ENCODE results near the gene SMG7.

DNA sequence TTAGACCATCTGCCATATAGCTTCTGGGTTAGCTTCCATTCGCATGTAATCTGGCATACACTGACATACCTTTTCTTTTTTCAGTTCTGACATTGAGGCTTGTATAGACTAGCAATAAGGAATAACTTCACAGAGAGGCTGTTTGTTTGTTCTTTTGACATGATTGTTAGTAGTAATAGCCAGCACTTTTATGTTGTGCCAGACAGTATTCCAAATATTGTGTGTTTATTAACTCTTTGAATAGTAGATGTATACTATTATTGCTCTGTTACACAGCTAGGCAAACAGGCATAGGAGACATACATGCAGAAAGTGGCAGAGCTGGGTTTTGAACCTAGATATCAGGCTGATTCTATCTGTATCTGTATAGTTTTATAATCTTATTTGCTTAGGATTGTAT is 12.6 kb downstream of the SMG7 start:
- TF ChIP-seq, protein P1, sequence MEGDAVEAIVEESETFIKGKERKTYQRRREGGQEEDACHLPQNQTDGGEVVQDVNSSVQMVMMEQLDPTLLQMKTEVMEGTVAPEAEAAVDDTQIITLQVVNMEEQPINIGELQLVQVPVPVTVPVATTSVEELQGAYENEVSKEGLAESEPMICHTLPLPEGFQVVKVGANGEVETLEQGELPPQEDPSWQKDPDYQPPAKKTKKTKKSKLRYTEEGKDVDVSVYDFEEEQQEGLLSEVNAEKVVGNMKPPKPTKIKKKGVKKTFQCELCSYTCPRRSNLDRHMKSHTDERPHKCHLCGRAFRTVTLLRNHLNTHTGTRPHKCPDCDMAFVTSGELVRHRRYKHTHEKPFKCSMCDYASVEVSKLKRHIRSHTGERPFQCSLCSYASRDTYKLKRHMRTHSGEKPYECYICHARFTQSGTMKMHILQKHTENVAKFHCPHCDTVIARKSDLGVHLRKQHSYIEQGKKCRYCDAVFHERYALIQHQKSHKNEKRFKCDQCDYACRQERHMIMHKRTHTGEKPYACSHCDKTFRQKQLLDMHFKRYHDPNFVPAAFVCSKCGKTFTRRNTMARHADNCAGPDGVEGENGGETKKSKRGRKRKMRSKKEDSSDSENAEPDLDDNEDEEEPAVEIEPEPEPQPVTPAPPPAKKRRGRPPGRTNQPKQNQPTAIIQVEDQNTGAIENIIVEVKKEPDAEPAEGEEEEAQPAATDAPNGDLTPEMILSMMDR (conservative IDR thresholded peaks at IDR 0.05 in 1 of 2, IDR thresholded peaks at IDR 0.05 in 1 of 2; ENCODE audit: extremely low read depth in 1 of 2, insufficient read depth in 1 of 2, low read depth in 1 of 2, low read length in 2 of 2): no peak
- no peak for TF ChIP-seq EZH2 (IDR thresholded peaks at IDR 0.05; ENCODE audit: borderline replicate concordance, low read length)

Data from mammary epithelial cell (primary cell).